ENCODE data around the gene FOSL1.
A peak's percentile ranks its signal among the peaks of the same experiment; 100 is the strongest.

The FOSL1 gene

GRCh38 chr11:65883786-65884715 lies 16.1 kb downstream of the FOSL1 start:
- no peak for TF ChIP-seq Cebpa-rat (IDR thresholded peaks at IDR 0.05)
- peak overlapping the region in 6 of 11 experiments; percentile 1 to 43 (median 22); a peak in 3 of 22 replicates for H3K9ac ChIP-seq
- no peak overlapping the region for H3K4me3 ChIP-seq
- peak overlapping the region in 9 of 11 experiments; percentile 23 to 98 (median 79); a peak in 15 of 22 replicates for H3K4me2 ChIP-seq
- peaks cover 0 to 58% (median 28%) of the 10 kb centered on the region in 11 experiments; a peak in 16 of 22 replicates for H4K20me1 ChIP-seq
- H3K36me3 ChIP-seq: peaks cover 45 to 60% (median 50%) of the 10 kb centered on the region in 11 experiments
- no peaks in the 10 kb centered on the region for H3K9me3 ChIP-seq (replicated peaks in 1 of 11)
- 0 out of 22 replicates have a peak overlapping the region, but pooled peaks of 1 of the 11 experiments have one; percentile 4 for H3K27ac ChIP-seq
- H3K27me3 ChIP-seq: no peaks in the 10 kb centered on the region
- peaks cover 68 to 83% (median 78%) of the 10 kb centered on the region in 10 experiments for H3K4me1 ChIP-seq

- Histone ChIP-seq H3K9ac (0 out of 22 replicates have a peak overlapping the region, but pooled peaks of 1 of the 11 experiments have one; percentile 1), H3K4me1 (peaks cover 64 to 86% (median 81%) of the 10 kb centered on the region in 10 experiments), H3K4me3 (no peak overlapping the region), H3K4me2 (no peak overlapping the region), H3K27me3 (no peaks in the 10 kb centered on the region), H3K9me3 (replicated peaks in 1 of 11) (no peaks in the 10 kb centered on the region), H3K27ac (no peak overlapping the region), H4K20me1 (peaks cover 0 to 58% (median 28%) of the 10 kb centered on the region in 11 experiments; a peak in 16 of 22 replicates), H3K36me3 (peaks cover 45 to 60% (median 50%) of the 10 kb centered on the region in 11 experiments)
- no peak for TF ChIP-seq Cebpa-rat (IDR thresholded peaks at IDR 0.05)
Observed at GRCh38 chr11:65883058-65883761, 17.0 kb downstream of the FOSL1 start.

- peak overlapping the region; percentile 68 to 94 (median 88); a peak in 20 of 22 replicates for H3K4me2 ChIP-seq
- no peaks in the 10 kb centered on the region for H3K27me3 ChIP-seq
- no peaks in the 10 kb centered on the region for H3K9me3 ChIP-seq (replicated peaks in 1 of 11)
- H3K27ac ChIP-seq: peak overlapping the region in 1 of 11 experiments; percentile 51; a peak in 2 of 22 replicates
- no peak for TF ChIP-seq Cebpa-rat (IDR thresholded peaks at IDR 0.05)
- H4K20me1 ChIP-seq: peaks cover 0 to 56% (median 28%) of the 10 kb centered on the region in 11 experiments; a peak in 15 of 22 replicates
- H3K9ac ChIP-seq: peak overlapping the region in 7 of 11 experiments; percentile 6 to 57 (median 49); a peak in 3 of 22 replicates
- no peak overlapping the region for H3K4me3 ChIP-seq
- peaks cover 45 to 60% (median 50%) of the 10 kb centered on the region in 11 experiments for H3K36me3 ChIP-seq
- H3K4me1 ChIP-seq: peaks cover 59 to 84% (median 77%) of the 10 kb centered on the region in 10 experiments
Observed at GRCh38 chr11:65882120-65883057, 17.8 kb downstream of the FOSL1 start.

GRCh38 chr11:65880844-65881421 lies 19.3 kb downstream of the FOSL1 start:
- H3K27ac ChIP-seq: peak overlapping the region in 8 of 11 experiments; percentile 2 to 58 (median 34); a peak in 13 of 22 replicates

GRCh38 chr11:65880027-65880426 lies 20.2 kb downstream of the FOSL1 start:
- H3K9me3 ChIP-seq (replicated peaks in 1 of 11): no peaks in the 10 kb centered on the region
- no peak for TF ChIP-seq Cebpa-rat (IDR thresholded peaks at IDR 0.05)

More at GRCh38 chr11:65880844-65881421, 19.3 kb downstream of the FOSL1 start:
- H3K4me2 ChIP-seq: peak overlapping the region; percentile 68 to 94 (median 88)
- no peaks in the 10 kb centered on the region for H3K27me3 ChIP-seq
- peaks cover 45 to 81% (median 65%) of the 10 kb centered on the region in 10 experiments for H3K4me1 ChIP-seq
- H4K20me1 ChIP-seq: peaks cover 0 to 43% (median 22%) of the 10 kb centered on the region in 11 experiments; a peak in 15 of 22 replicates
- H3K36me3 ChIP-seq: peaks cover 35 to 46% (median 39%) of the 10 kb centered on the region in 11 experiments
- H3K4me3 ChIP-seq: peak overlapping the region in 2 of 10 experiments; percentile 7 to 54; a peak in 1 of 20 replicates
- H3K9ac ChIP-seq: peak overlapping the region in 9 of 11 experiments; percentile 6 to 57 (median 38); a peak in 12 of 22 replicates
- TF ChIP-seq Cebpa-rat (IDR thresholded peaks at IDR 0.05): no peak
- H3K9me3 ChIP-seq (replicated peaks in 1 of 11): no peaks in the 10 kb centered on the region

DNA sequence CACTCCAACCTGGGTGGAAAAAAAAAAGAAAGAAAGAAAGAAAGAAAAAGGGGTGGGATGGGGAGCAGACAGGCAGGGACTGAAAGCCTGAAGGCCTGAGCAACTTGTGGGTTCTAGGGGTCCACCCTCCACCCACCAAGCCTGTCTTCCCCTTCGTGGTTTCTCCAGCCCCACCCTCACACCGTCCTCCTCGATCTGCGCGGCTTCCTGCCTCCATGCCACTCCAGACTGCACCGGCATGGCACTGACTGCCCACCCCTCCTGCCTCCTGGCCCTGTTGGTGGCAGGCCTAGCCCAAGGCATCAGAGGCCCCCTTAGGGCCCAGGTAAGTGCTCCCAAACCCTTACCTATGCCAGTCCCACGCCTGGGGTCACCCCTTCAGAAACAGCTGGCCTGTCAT lies 20.6 kb downstream of the FOSL1 start, which contains the start of gene CTSW:
TSS of gene CTSW (plus strand) at position 221 of the 400 bp plus-strand sequence. CDS start at position 239, 18 bp downstream.
- Histone ChIP-seq H3K36me3 (peaks cover 24 to 33% (median 26%) of the 10 kb centered on the region in 11 experiments), H3K4me2 (peak within 1 kb of the TSS; percentile 68 to 94 (median 88)), H3K4me3 (peak within 1 kb of the TSS in 3 of 10 experiments; percentile 25 to 47 (median 36); a peak in 2 of 20 replicates), H3K4me1 (peaks cover 32 to 68% (median 52%) of the 10 kb centered on the region in 10 experiments), H4K20me1 (peaks cover 0 to 29% (median 12%) of the 10 kb centered on the region in 11 experiments; a peak in 12 of 22 replicates), H3K27ac (peak within 1 kb of the TSS in 8 of 11 experiments; percentile 2 to 58 (median 42); a peak in 10 of 22 replicates), H3K9ac (peak within 1 kb of the TSS in 9 of 11 experiments; percentile 4 to 57 (median 38); a peak in 10 of 22 replicates), H3K9me3 (replicated peaks in 1 of 11) (no peaks in the 10 kb centered on the region), H3K27me3 (no peaks in the 10 kb centered on the region)
- no peak for TF ChIP-seq Cebpa-rat (IDR thresholded peaks at IDR 0.05)

More at GRCh38 chr11:65880027-65880426, 20.2 kb downstream of the FOSL1 start:
- H3K27ac ChIP-seq: peak overlapping the region in 5 of 11 experiments; percentile 13 to 48 (median 41); a peak in 7 of 22 replicates
- no peaks in the 10 kb centered on the region for H3K27me3 ChIP-seq
- peaks cover 26 to 37% (median 30%) of the 10 kb centered on the region in 11 experiments for H3K36me3 ChIP-seq
- H3K4me3 ChIP-seq: peak overlapping the region in 3 of 10 experiments; percentile 25 to 47 (median 36); a peak in 2 of 20 replicates
- H4K20me1 ChIP-seq: peaks cover 0 to 34% (median 15%) of the 10 kb centered on the region in 11 experiments; a peak in 15 of 22 replicates
- peak overlapping the region; percentile 55 to 94 (median 86) for H3K4me2 ChIP-seq
- H3K4me1 ChIP-seq: peaks cover 36 to 72% (median 56%) of the 10 kb centered on the region in 10 experiments
- H3K9ac ChIP-seq: peak overlapping the region in 7 of 11 experiments; percentile 4 to 53 (median 15); a peak in 7 of 22 replicates

Measured in BLaER1 treated with 17β-estradiol and CSF1 and Interleukin-3, amounts not matched to agents 10 nM and 100 nM (cell line).